HepG2 (cell line): ENCODE results near the gene TGIF1. TPM values are rescaled to one million over a fixed set of nuclear protein-coding genes. Genes with fewer than 3 reads are reported as not detected.

ENCODE experiments used
- ISL2 ChIP-seq: sonication (generic); formaldehyde crosslinking; IDR thresholded peaks from 2 replicates; pipeline ENCODE4 v1.5.0; 2020; ENCODE audit warnings: missing genetic modification reagents
- JUNB ChIP-seq: sonication (generic); formaldehyde crosslinking; IDR thresholded peaks from 2 replicates; pipeline ENCODE4 v1.8.0; 2022; ENCODE audit warnings: missing genetic modification reagents, mild to moderate bottlenecking, borderline replicate concordance
- PATZ1 ChIP-seq: sonication (generic); formaldehyde crosslinking; IDR thresholded peaks from 2 replicates; pipeline ENCODE4 v1.4.0; 2020; ENCODE audit warnings: missing genetic modification reagents
- REPIN1 ChIP-seq: sonication (generic); formaldehyde crosslinking; IDR thresholded peaks from 2 replicates; pipeline ENCODE4 v1.8.0; 2022; ENCODE audit warnings: missing genetic modification reagents, low read depth, mild to moderate bottlenecking, borderline replicate concordance
- ZBTB25 ChIP-seq: IDR thresholded peaks from 2 replicates; pipeline ENCODE4 v1.6.1; 2018; ENCODE audit warnings: missing genetic modification reagents
- ZHX1 ChIP-seq: sonication (generic); formaldehyde crosslinking; IDR thresholded peaks from 2 replicates; pipeline ENCODE4 v1.8.1; 2022; ENCODE audit warnings: low read depth, mild to moderate bottlenecking, missing genetic modification reagents
- ZMAT3 ChIP-seq: sonication (generic); formaldehyde crosslinking; conservative IDR thresholded peaks from 2 replicates; pipeline ENCODE4 v1.7.0; 2021; ENCODE audit warnings: missing genetic modification reagents
- ZNF256 ChIP-seq: sonication (generic); formaldehyde crosslinking; conservative IDR thresholded peaks from 2 replicates; pipeline ENCODE4 v1.4.0; 2020; ENCODE audit warnings: missing genetic modification reagents
- ZNF30 ChIP-seq: sonication (generic); formaldehyde crosslinking; IDR thresholded peaks from 2 replicates; pipeline ENCODE4 v1.5.0; 2020; ENCODE audit warnings: mild to moderate bottlenecking, missing genetic modification reagents
- ZNF414 ChIP-seq: sonication (generic); formaldehyde crosslinking; IDR thresholded peaks from 2 replicates; pipeline ENCODE4 v1.5.0; 2020; ENCODE audit warnings: missing genetic modification reagents
- ZNF546 ChIP-seq: sonication (generic); formaldehyde crosslinking; conservative IDR thresholded peaks from 2 replicates; pipeline ENCODE4 v1.8.1; 2023; ENCODE audit warnings: mild to moderate bottlenecking, missing genetic modification reagents
- polyA plus RNA-seq, 8 experiments: library from polyadenylated mRNA; depleted of rRNA in 3 of 8; stranded (reverse) in 7 of 8; unstranded in 1 of 8; fragments of >200 nt; fragmentation: Illumina TruSeq in 4 of 8; extraction: Trizol in 4 of 8; gene quantifications; 2 replicates each; pipeline versions ENCODE4 v1.2.1 to v1.2.3, GENCODE V29; 2011 to 2016; ENCODE audit warnings: low read depth in 4 of 8, missing spikeins in 1 of 8, mixed read lengths in 1 of 8; ENCODE audit not compliant: insufficient read depth in 1 of 8
- total RNA-seq, 5 experiments: library from RNA; depleted of rRNA; stranded (reverse); fragments of >200 nt; fragmentation: Illumina TruSeq; extraction: Trizol; gene quantifications; 2 replicates each; pipeline ENCODE4 v1.2.3, GENCODE V29; 2016; ENCODE audit warnings: low read depth in 1 of 5

Gene TGIF1
- total and polyA plus RNA-seq, 2 of the 13 experiments (the other 11 are each of a cell fraction or from before 2014, with no cell fraction given): 50.0 to 76.1 TPM

- TF ChIP-seq ZHX1 (no peak), ZMAT3 (CRISPR knock-in tag) (0 out of 2 replicates have a peak, but pooled peaks have one; percentile 37), ZNF30 (0 out of 2 replicates have a peak, but pooled peaks have one; percentile 18), ZNF546 (CRISPR knock-in tag) (no peak), REPIN1 (0 out of 2 replicates have a peak, but pooled peaks have one; percentile 15), JUNB (CRISPR knock-in tag) (no peak), PATZ1 (CRISPR knock-in tag) (peak; percentile 84; the same call in 1 of the 2 replicates), ISL2 (CRISPR knock-in tag) (peak; percentile 41), ZNF256 (CRISPR knock-in tag) (no peak), ZBTB25 (CRISPR knock-in tag) (peak; percentile 12; the same call in 1 of the 2 replicates), ZNF414 (0 out of 2 replicates have a peak, but pooled peaks have one; percentile 61)
Measured at GRCh38 chr18:3451183-3451988, 1.4 kb downstream of the TGIF1 start (continued).
